ENCODE results near the gene VIPR1.

Gene VIPR1

DNA sequence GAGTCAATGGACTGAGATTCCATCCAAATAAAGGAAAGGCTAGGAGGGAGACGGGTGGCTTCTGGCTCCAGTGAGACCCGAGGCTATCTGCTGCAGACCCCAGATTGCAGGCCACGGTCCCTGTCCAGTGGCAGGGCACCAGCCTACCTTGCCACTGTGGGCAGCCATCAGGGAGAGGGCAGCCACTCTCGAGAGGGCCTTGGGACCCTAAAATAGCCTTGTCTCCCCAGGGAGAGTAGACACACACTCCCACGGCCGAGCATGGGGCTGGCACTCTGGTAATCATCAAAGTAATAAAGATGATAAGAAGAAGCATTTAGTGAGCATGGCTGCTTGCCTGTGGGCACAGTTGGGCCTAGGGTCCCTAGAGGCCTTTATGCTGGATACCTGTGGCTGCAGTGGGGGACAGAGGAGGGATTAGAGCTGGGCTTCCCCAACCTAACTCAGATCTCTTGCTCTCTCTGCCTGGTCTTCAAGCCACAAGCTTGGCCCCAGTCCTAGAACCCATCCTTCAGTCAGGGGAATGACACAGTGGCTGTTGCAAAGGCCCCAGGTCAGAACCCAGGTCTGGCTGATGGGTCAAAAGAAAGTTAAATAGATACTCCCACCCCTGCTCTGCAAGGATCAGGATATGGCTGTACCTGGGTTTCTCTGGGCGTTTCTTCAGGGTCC, 9.2 kb upstream of the VIPR1 start:
- DNase-seq (ENCODE audit: insufficient read length, low spot score) (no peak), FAIRE-seq (no peak)

- FAIRE-seq, result no peak
- no peak for DNase-seq (ENCODE audit: insufficient read length, low spot score)
These were observed 8.7 kb upstream of the VIPR1 start for GRCh38 chr3:42493798-42494151.

GRCh38 chr3:42495393-42495792, 7.0 kb upstream of the VIPR1 start:
- DNase-seq (ENCODE audit: insufficient read length, low spot score) (no peak), FAIRE-seq (no peak)

GRCh38 chr3:42497009-42497731, 5.3 kb upstream of the VIPR1 start:
- DNase-seq (ENCODE audit: insufficient read length, low spot score), result no peak
- no peak for FAIRE-seq

DNA sequence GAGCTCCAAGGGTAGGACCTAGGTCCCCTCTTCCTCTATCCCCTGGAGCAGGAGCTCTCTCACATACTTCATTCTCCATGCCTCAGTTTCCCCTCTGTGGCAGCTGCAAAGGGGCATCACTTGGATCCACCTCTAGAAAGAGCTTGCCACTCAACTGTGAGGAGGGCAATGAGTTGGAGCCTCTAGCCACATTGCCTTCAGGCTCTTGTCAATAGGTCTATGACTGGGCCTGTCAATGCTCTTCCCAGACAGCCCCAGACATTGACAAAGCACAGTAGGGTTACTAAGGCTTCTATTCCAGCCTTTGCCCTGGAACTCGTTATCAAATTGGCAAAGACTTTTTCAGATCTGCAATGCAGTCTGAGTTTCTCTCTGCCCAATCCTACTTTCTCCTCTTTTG, 4.4 kb upstream of the VIPR1 start:
- DNase-seq (ENCODE audit: insufficient read length, low spot score), result no peak
- FAIRE-seq, result no peak

DNA sequence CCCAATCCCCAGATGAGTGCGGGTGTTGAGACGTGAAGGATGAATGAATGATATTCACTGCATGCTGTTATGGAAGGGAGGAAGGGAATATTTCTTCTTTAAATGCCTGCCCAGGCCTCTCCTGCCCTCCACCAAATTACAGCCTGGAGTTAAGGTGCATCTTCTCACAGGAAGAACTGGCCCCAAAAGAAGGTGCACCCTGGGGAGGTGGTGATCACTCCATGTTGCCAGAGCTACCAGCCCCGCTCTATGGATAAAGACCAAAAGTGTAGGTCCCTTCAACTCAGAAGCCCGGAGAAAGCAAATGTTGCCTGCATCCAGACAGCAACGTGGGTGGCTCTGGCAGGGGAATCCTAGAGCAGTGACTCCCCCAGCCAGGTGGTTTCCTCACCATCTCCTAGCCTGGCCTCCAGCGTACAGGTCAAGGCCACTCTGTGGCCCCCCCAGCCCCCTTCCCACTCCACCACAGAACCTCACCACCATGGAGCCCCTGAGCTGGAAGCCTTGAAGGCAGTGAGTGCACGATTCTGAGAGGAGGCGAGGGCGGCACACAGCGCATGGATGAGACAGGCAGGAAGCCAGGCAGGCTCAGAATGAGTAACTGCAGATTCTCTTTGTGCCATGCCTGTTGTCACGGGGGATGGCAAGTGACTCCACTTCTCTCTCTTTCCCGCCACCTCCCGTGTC, 3.5 kb upstream of the VIPR1 start:
- FAIRE-seq (no peak), DNase-seq (ENCODE audit: insufficient read length, low spot score) (no peak)

GRCh38 chr3:42499478-42499871, 3.0 kb upstream of the VIPR1 start:
- DNase-seq (ENCODE audit: insufficient read length, low spot score), result no peak
- FAIRE-seq, result no peak

DNA sequence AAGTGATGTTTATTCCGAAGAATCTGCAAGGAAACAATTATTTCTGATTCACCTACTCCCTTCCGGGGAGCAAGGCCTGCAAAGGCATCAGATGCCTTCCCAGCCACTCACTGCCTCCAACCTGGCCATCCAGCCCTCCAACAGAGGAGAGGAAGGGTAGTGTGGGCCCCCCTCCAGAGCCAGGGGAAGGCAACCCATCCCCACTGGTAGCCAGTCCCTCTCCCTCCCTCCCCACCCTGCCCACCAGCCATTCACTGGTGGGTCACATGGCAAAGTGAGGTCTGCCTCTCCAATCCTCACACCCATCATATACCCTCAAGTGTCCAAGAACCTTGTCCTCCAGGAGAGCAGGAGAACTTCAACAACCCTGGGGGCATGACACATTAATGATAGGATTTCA, 2.4 kb upstream of the VIPR1 start:
- DNase-seq (ENCODE audit: insufficient read length, low spot score) (no peak), FAIRE-seq (no peak)

GRCh38 chr3:42500909-42501308, 1.5 kb upstream of the VIPR1 start:
- DNase-seq (ENCODE audit: insufficient read length, low spot score) (no peak), FAIRE-seq (no peak)

DNA sequence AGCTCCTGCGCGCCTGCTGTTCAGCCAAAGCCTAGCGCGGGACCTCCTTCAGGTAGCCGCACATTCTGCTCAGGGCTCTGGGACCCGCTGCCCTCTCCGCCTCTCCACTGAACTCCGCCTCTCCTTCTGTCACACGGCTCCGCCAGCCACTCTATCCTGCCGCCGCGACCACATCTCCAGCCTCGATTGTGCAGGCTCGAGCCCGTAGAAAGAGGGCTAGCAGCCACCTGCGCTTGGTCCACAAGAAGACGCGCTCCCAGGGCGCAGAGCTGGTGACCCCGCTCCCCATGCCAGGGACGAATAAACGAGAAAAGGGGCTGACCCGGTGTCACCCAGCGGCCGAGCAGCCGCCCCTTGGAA, 1.1 kb upstream of the VIPR1 start:
- no peak for DNase-seq (ENCODE audit: insufficient read length, low spot score)
- FAIRE-seq, result no peak

DNA sequence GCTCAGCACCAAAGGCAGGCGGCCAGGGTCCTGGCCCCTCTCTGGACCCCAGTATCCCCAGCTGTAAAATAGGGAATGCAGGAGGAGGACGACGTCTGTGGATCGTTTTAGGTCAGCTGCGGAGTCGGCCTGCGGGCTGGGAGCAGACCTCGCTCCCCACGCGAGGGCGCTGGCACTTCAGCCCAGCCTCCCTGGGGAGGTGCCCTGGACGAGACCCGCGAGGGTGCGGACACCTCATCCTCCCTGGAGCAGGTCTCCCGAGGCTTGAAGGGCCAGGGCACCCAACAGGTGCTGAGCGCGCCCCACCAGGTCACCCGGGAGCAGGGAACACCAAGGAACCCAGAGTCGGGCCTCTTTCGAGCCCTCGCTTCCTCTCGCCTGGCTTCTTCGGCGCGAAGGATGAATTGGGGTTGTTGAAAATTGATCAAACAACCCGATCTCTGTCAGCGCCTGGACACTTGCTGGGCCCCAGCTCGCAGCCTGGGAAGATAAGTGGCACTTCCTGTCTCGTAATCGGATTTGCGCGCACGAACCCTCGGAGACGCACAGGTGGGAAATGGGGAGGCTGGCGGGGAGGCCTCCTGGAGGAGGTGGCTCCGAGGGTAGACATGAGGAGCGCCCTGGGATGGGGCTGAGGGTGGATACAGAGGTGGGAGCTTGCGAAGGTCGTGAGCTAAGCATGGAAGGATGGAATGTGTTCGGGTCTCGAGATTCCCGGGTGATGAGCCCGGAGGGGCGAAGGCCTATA, 588 bp upstream of the VIPR1 start:
- FAIRE-seq, result no peak

GRCh38 chr3:42503251-42503924, 945 bp downstream of the VIPR1 start:
- DNase-seq (ENCODE audit: insufficient read length, low spot score), result no peak
- FAIRE-seq, result no peak

More for the DNA sequence above, 588 bp upstream of the VIPR1 start:
- peak; percentile 58 for DNase-seq (ENCODE audit: insufficient read length, low spot score)

- DNase-seq (ENCODE audit: insufficient read length, low spot score) (no peak), FAIRE-seq (no peak)
These were observed 1.5 kb downstream of the VIPR1 start for GRCh38 chr3:42503957-42504333.

- no peak for FAIRE-seq
- DNase-seq (ENCODE audit: insufficient read length, low spot score), result no peak
These were observed 2.1 kb downstream of the VIPR1 start for GRCh38 chr3:42504334-42505127.

GRCh38 chr3:42505128-42505848, 2.8 kb downstream of the VIPR1 start:
- DNase-seq (ENCODE audit: insufficient read length, low spot score), result no peak
- no peak for FAIRE-seq

DNA sequence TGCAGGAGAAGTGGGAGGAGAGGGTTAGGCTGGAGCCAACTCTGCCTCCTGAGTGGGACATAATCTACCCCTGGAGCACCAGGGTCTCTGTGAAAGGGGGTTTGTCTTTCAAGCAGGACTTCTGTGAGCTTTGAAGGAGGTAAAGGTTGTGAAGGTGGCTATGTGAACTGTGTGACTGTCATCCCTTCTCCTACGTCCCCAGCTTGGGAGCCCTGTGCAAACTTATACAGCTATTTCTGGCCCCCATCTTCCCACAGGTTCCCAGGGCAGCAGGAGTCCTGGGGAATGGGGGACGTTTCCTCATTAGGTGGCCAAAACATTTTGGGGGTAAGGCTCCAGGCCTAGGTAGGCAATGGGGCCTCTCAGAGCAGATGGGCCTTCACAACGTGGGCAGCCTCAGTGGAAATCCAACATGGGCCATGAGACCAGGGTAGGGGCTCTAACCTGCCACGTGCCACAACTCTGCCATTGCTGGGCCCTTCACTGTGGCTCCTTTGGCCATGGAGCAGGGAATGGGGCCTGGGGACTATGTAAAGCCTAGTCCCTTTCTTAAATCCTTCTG, 3.5 kb downstream of the VIPR1 start:
- DNase-seq (ENCODE audit: insufficient read length, low spot score), result no peak
- no peak for FAIRE-seq

- FAIRE-seq, result no peak
- DNase-seq (ENCODE audit: insufficient read length, low spot score), result no peak
These were observed 4.8 kb downstream of the VIPR1 start for GRCh38 chr3:42507252-42507651.

DNA sequence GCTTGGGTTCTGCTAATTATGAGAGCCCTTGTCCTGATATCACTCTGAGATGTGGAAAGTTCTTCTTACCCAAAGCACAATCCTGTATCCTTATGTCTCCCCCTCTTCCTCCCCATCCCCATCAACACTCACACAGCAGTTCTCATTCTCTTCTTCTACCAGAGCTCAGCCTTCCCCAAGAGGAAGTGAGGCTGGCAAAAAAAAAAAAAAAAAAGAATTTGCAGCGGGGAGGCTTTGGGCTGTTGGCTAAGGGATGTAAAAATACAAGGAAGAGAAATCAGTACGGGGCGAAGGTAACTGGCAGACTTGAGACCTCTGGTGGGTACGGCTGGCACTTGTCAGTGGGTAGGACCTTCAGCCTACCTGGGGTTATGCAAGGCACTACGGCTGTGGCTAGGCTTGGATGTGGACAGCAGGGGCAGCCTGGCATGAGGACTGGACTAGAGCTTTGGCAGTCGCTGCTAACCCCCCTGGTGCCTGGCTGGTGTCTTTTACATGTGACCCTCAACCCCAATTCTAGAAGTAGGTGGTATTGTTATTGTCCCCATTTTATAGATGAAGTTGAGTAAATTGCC, 5.4 kb downstream of the VIPR1 start:
- DNase-seq (ENCODE audit: insufficient read length, low spot score) (no peak), FAIRE-seq (no peak)

DNA sequence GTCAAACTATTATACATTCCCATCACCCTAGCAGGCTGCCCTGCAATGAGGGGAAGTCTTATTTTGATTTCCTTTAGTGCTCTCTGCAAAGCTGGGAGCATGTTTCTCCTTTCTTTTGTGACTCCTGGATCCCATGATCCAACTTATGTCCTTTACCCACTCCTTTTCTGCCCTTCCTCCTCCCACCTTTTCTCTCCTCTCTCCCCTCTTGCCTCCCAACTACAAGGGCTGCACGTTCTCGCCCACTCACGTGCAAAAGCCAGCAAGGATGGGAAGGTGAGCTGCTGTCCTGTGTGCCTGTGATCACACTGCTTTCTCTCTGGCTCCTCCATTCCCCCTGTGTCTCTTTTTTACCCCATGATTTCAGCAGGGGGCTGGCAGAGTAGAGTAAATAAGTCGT, 6.1 kb downstream of the VIPR1 start:
- no peak for FAIRE-seq
- DNase-seq (ENCODE audit: insufficient read length, low spot score), result no peak

Data from GM19239 (cell line).